NCI-H345 treated with DMSO at 0.1 percent for 48 hours (cell line): ENCODE data around the gene SYNPO2.

Experiments
- DNase-seq: peaks from one replicate; lab custom pipeline; 2025; ENCODE audit not compliant: unreplicated experiment; lab: John Stamatoyannopoulos, UW

SYNPO2 gene

GRCh38 chr4:118881512-118882146 lies 7.0 kb upstream of the SYNPO2 start:
- DNase-seq: no peak

- no peak for DNase-seq
These were observed 4.8 kb upstream of the SYNPO2 start for GRCh38 chr4:118883861-118884260.

- no peak for DNase-seq
These were observed 3.9 kb upstream of the SYNPO2 start for GRCh38 chr4:118884716-118885115.

GRCh38 chr4:118889312-118889691 lies 648 bp downstream of the SYNPO2 start:
- DNase-seq: no peak

- DNase-seq: no peak
These were observed 5.4 kb downstream of the SYNPO2 start for GRCh38 chr4:118894034-118894433.

GRCh38 chr4:118898221-118898620 lies 9.6 kb downstream of the SYNPO2 start:
- no peak for DNase-seq

GRCh38 chr4:118898684-118899138 lies 10.1 kb downstream of the SYNPO2 start:
- DNase-seq: no peak

- no peak for DNase-seq
These were observed 15.8 kb downstream of the SYNPO2 start for GRCh38 chr4:118904418-118904817.

- no peak for DNase-seq
These were observed 16.3 kb downstream of the SYNPO2 start for GRCh38 chr4:118904935-118905334.

- DNase-seq: no peak
These were observed 16.9 kb downstream of the SYNPO2 start for GRCh38 chr4:118905566-118905965.

- no peak for DNase-seq
These were observed 20.7 kb downstream of the SYNPO2 start for GRCh38 chr4:118909173-118909956.

GRCh38 chr4:118910221-118910620 lies 21.6 kb downstream of the SYNPO2 start:
- DNase-seq: no peak

- no peak for DNase-seq
These were observed 22.6 kb downstream of the SYNPO2 start for GRCh38 chr4:118911238-118911703.

- no peak for DNase-seq
These were observed 26.8 kb downstream of the SYNPO2 start for GRCh38 chr4:118915468-118915867.

GRCh38 chr4:118916691-118917289 lies 28.1 kb downstream of the SYNPO2 start:
- no peak for DNase-seq

GRCh38 chr4:118917582-118917981 lies 28.9 kb downstream of the SYNPO2 start:
- no peak for DNase-seq

- no peak for DNase-seq
These were observed 29.7 kb downstream of the SYNPO2 start for GRCh38 chr4:118918388-118918787.

GRCh38 chr4:118920247-118920646 lies 31.6 kb downstream of the SYNPO2 start:
- DNase-seq: no peak

- no peak for DNase-seq
These were observed 33.1 kb downstream of the SYNPO2 start for GRCh38 chr4:118921786-118922185.

- no peak for DNase-seq
These were observed 35.2 kb downstream of the SYNPO2 start for GRCh38 chr4:118923891-118924290.

- DNase-seq: no peak
These were observed 39.3 kb downstream of the SYNPO2 start for GRCh38 chr4:118927974-118928373.

GRCh38 chr4:118930255-118930654 lies 41.6 kb downstream of the SYNPO2 start:
- no peak for DNase-seq
